ENCODE results near the gene RREB1.

Gene RREB1

DNA sequence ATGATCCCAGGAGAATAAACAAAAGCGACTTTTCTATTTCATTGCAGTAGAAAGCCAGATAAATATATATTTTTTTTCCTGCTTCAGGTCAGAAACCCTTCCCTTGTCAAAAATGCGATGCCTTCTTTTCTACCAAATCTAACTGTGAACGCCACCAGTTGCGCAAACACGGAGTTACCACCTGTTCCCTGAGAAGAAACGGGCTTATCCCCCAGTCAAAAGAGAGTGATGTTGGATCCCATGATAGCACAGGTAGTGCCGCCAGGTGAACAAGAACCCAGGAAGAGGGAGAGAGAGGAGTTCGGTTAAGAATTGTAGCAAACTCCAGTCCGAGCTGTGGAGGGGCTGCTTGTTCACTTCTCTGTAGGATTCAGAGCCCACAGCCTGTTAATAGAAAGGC, 132.6 kb downstream of the RREB1 start:
- DNase-seq (ENCODE audit: low read depth in 3 of 3, low spot score in 1 of 3): no peak

DNA sequence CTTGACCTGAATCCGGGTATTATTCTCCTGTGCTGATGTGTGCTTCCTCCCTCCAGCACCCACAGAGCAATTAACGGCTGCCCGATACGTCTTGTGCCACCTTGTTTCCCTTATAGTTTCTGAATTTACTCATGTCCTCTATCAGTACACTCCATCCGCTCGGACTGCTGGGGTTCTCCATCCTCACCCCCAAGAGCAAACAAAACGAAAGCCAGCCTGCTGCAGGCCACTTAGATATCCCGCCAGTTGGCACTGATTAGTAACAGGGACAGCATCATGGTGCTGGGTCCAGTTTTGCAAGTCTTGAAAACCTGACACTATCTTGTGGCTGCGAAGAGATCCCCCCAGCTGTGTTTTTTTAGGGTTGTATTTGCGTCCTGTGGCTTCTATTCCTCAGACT, 133.4 kb downstream of the RREB1 start:
- no peak for DNase-seq (ENCODE audit: low read depth in 3 of 3, low spot score in 1 of 3)

DNA sequence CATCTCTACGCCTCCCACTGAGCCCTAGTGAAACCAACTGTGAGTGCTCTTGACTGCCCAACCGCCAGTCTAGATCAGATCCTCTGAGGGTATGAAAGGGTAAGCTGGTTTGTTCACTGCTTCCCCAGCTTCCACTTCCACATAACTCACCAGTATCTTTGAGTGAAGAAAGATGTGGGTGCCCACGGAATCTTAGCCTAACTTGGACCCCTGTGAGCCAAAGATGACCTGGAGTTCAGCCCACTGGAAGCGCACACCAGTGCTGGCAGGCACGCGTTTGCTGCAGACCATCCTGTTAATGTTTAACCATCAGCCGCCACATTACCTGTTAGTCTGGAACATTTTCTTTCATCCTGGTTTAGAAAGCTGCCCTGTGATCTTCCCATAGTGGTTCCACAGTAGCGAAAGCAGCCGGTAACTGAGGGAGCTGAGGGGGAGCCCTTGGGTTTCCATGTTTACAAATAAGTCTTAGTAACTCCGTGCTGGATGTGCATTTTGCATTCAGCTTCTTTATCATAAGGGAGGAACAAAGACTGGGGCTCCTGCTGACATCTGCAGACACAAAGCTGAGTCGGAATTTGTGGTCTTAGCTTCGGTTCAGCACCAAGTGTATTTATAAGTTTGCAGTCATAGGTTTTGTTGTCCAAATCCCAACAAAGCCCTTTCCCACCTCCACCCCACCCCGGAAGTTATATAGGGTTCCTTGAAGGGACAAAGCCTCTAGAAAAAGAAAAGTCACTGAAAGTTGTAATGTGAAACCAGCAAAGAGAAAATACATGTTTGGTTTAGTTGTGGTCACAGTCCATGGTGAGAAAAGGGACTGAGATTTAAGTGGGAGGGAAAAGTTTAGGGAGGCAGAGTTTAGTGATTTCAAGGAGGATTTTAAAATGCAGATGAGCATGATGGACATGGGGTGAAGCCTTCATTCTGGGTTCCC, 134.2 kb downstream of the RREB1 start:
- DNase-seq (ENCODE audit: low read depth in 3 of 3, low spot score in 1 of 3): no peak

GRCh38 chr6:7242835-7243178, 135.0 kb downstream of the RREB1 start:
- DNase-seq (ENCODE audit: low read depth in 3 of 3, low spot score in 1 of 3): no peak

- DNase-seq (ENCODE audit: low read depth in 3 of 3, low spot score in 1 of 3): peak in 2 of 3 donors; percentile 12 to 21
Measured at GRCh38 chr6:7243179-7243981, 135.6 kb downstream of the RREB1 start.

GRCh38 chr6:7245668-7246393, 138.1 kb downstream of the RREB1 start:
- DNase-seq (ENCODE audit: low read depth in 3 of 3, low spot score in 1 of 3): no peak

DNA sequence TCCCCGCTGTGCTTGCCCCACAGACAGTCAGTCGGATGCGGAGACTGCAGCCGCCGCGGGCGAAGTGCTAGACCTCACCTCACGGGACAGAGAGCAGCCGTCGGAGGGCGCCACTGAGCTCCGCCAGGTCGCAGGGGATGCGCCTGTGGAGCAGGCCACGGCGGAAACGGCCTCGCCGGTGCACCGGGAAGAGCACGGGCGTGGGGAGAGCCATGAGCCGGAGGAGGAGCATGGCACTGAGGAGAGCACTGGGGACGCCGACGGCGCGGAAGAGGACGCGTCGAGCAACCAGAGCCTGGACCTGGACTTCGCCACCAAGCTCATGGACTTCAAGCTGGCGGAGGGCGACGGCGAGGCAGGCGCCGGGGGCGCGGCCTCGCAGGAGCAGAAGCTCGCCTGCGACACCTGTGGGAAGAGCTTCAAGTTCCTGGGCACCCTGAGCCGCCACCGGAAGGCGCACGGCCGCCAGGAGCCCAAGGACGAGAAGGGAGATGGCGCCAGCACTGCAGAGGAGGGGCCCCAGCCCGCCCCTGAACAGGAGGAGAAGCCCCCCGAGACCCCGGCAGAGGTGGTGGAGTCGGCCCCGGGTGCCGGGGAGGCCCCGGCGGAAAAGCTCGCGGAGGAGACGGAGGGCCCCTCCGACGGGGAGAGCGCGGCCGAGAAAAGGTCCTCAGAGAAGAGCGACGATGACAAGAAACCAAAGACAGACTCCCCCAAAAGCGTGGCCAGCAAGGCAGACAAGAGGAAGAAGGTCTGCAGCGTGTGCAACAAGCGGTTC, 138.8 kb downstream of the RREB1 start:
- DNase-seq (ENCODE audit: low read depth in 3 of 3, low spot score in 1 of 3): no peak

GRCh38 chr6:7247179-7247456, 139.4 kb downstream of the RREB1 start:
- DNase-seq (ENCODE audit: low read depth in 3 of 3, low spot score in 1 of 3): no peak

- no peak for DNase-seq (ENCODE audit: low read depth in 3 of 3, low spot score in 1 of 3)
Measured at GRCh38 chr6:7247828-7248227, 140.1 kb downstream of the RREB1 start.

- no peak for DNase-seq (ENCODE audit: low read depth in 3 of 3, low spot score in 1 of 3)
Measured at GRCh38 chr6:7249391-7249790, 141.6 kb downstream of the RREB1 start.

DNA sequence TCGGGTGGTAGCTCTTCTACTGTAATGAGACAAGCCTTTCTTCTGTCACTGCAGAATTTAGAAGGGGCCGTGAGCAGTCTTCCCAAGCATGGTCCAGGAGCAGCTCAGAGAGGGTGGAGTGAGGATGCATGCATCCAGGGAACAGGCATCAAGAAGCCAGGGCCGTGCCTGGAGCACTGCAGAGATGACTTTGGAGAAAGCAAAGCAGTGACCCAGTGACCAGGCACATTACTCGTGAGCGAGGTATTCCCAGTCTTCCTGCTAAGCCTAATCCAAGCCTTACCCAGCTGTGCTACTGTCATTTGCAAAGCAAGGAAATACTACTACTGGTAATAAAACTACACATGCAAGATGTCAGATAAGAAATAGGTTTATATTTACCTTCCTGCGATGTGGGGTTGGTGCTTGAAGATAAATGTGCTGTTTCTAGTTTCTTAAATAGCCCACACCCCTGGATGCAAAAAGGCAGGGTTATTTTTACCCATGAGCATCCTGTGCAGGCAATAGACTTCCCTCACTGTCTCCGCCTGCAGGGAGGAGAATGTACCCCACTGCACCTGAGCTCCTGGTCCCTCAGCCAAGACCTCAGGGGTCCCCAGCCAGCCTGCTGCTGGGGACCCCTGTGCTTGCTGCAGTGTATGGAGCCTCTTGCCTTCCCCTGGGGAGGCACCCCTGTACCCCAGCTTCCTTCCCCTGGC, 142.3 kb downstream of the RREB1 start:
- DNase-seq (ENCODE audit: low read depth in 3 of 3, low spot score in 1 of 3): no peak

GRCh38 chr6:7250812-7251211, 143.1 kb downstream of the RREB1 start:
- DNase-seq (ENCODE audit: low read depth in 3 of 3, low spot score in 1 of 3): no peak

DNA sequence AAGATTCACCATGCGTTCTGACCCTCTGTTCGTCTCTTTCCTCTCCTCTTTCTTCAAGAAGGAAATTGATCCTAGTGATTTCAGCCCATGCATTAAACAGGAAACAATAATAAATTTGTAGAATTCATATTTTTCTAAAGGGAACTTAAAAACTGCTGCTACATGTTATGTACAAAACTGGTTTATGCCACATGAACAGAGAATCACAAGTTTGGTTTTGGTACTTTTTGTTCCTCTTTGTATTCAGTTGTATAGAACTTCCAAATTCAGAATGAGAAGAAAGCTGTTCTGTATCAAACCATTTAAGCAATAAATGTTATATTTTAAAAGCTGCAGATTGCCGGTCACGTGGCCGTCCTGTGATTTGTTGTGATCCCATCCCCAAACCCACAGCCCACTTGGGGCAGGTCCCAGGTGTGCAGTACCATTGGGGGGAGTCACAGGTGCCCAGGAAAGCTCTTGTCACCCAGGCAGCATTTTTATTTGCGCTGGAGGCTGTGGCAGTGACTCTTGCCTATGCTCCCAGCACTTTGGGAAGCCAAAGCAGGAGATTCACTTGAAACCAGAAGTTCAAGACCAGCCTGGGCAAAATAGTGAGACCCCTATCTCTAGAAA, 144.0 kb downstream of the RREB1 start:
- no peak for DNase-seq (ENCODE audit: low read depth in 3 of 3, low spot score in 1 of 3)

DNA sequence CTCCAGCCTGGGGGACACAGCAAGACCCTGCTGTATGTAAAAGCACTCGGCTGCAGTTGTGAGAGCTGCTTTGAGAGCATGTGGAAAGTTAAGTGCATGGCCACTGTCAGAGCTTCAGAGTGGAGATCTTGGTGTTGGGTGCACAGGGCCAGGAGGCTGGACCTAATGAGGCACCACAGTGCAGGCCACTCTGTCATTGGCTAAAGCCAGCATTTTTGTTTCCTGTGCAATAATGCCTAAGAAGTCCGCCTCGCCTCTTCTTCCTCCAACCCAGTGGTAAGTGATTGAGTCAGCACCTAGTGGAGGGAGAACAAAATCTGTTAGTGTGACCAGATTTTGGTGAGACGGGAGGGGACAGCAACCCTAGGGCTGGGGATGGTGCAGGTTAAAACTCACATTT, 144.6 kb downstream of the RREB1 start:
- no peak for DNase-seq (ENCODE audit: low read depth in 3 of 3, low spot score in 1 of 3)

- DNase-seq (ENCODE audit: low read depth in 3 of 3, low spot score in 1 of 3): no peak
Measured at GRCh38 chr6:7254980-7255835, 147.4 kb downstream of the RREB1 start.

DNA sequence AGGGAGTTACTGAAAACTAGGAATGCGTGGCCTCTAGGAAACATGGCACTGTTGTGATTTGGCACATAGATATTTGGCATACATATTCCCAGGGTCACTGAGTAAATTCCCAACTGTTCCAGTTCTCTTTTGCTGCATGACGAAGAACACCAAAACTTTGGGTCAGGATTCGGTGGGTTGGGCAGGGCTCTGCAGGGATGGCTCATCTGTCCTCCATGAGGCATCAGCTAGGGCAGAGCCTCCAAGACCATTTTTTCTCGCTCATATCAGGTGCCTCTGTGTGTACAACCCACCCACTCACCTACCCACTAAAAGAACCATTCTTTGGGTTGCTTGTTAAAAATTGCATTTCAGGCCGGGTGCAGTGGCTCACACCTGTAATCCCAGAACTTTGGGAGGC, 148.2 kb downstream of the RREB1 start:
- DNase-seq (ENCODE audit: low read depth in 3 of 3, low spot score in 1 of 3): no peak

DNA sequence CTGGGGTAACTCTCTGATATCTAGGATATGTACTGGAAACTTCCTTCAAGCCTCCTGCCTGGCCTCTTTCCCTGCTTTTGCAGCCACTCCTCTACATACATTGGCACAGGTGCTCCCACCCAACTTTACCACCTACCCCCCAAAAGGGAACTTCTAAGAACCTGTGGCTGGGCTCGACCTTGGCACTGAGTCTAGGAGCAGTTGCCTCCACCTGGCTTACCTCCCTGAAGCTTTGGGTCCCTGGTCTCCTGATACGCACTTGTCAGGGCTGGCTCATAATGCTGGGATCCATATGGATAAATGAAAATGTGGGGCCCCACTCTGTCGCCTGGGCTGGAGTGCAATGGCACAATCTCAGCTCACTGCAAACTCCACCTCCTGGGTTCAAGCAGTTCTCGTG, 149.0 kb downstream of the RREB1 start:
- no peak for DNase-seq (ENCODE audit: low read depth in 3 of 3, low spot score in 1 of 3)

DNA sequence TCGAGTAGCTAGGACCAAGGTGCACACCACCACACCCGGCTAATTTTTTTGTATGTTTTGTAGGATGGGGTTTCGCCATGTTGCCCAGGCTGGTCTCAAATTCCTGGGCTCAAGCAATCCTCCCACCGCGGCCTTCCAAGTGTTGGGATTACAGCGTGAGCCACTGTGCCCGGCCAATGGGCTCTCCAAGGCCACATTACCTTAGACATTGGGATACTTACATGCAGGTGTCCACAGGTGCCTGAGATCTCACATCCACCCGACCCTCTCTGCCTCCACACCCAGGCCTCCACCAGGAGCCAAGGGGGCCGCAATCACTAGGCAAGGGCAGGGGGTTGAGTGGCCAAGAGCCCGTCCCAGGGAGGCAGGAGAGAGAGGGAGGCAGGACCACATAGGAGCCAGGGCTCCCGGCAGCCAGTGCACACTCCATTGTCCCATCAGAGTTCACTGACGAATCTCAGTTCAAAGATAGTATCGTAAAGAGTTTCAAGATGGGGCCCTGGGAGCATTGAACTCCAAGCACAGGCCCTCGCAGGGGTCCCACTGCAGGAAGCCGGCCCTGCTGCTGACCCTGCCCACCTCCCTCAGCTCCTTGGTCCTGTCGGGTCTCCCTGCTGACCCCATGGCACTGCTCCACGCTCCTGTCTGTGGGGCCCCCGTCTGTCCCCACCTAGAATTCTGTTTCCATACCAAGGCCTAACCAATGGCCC, 149.9 kb downstream of the RREB1 start:
- DNase-seq (ENCODE audit: low read depth in 3 of 3, low spot score in 1 of 3): no peak
